Upper lobe of right lung (tissue), 1 donor: ENCODE results near the gene SYT3. TPM values are rescaled to one million over a fixed set of nuclear protein-coding genes. Genes with fewer than 3 reads are reported as not detected.

ENCODE experiments used
- ATAC-seq: fragments of 200-7000 bp; cut with Tn5 transposase; one replicate; pipeline ENCODE4 v1.9.1; 2020; ENCODE audit warnings: mild to moderate bottlenecking, moderate library complexity
- DNase-seq: peaks from one replicate; pipeline ENCODE4 v3.0.0-alpha.2; 2020
- H3K27ac ChIP-seq: fragments of 200-600 bp; one replicate; pipeline ENCODE4 v1.8.0; 2022
- H3K27me3 ChIP-seq: fragments of 200-600 bp; one replicate; pipeline ENCODE4 v1.8.0; 2022; ENCODE audit warnings: mild to moderate bottlenecking
- H3K36me3 ChIP-seq: fragments of 200-600 bp; one replicate; pipeline ENCODE4 v1.8.0; 2022
- H3K4me1 ChIP-seq: fragments of 200-600 bp; one replicate; pipeline ENCODE4 v1.8.0; 2022
- H3K4me3 ChIP-seq: fragments of 200-600 bp; one replicate; pipeline ENCODE4 v1.8.0; 2022; ENCODE audit warnings: mild to moderate bottlenecking
- H3K9me3 ChIP-seq: fragments of 200-600 bp; one replicate; pipeline ENCODE4 v1.8.0; 2022
- intact Hi-C: fragments of 100-400 bp; cut with DNase I; formaldehyde crosslinking; loops from one replicate; pipeline ENCODE4 v1.11.0; 2022
- total RNA-seq: library from RNA; stranded (reverse); fragmentation: NEBNext Ultra II Directional; extraction: Animal tissue kit (Norgen Biotek cat#: 25700); gene quantifications from one replicate; pipeline ENCODE4 v1.2.1, GENCODE V29; 2021
- TF ChIP-seq, protein P1 (sequence below): fragments of 200-600 bp; IDR thresholded peaks from one replicate; pipeline ENCODE4 v1.8.0; 2022; ENCODE audit warnings: antibody characterized with exemption
- donor health status: DM: no; HTN: yes; CAD: no; lungs with severe emphysema.

The SYT3 gene
- total RNA-seq, 1 donor from 2014 or later: 2.5 TPM

GRCh38 chr19:50677636-50678035, 38.0 kb upstream of the SYT3 start:
- H3K4me3 ChIP-seq: no peak overlapping the region
- intact Hi-C loops: no loop called here
- no peaks in the 10 kb centered on the region for H3K9me3 ChIP-seq
- no peak for DNase-seq
- no peak for ATAC-seq
- H3K27me3 ChIP-seq: peaks cover 4% of the 10 kb centered on the region
- no peaks in the 10 kb centered on the region for H3K36me3 ChIP-seq
- no peaks in the 10 kb centered on the region for H3K4me1 ChIP-seq
- TF ChIP-seq, protein P1, sequence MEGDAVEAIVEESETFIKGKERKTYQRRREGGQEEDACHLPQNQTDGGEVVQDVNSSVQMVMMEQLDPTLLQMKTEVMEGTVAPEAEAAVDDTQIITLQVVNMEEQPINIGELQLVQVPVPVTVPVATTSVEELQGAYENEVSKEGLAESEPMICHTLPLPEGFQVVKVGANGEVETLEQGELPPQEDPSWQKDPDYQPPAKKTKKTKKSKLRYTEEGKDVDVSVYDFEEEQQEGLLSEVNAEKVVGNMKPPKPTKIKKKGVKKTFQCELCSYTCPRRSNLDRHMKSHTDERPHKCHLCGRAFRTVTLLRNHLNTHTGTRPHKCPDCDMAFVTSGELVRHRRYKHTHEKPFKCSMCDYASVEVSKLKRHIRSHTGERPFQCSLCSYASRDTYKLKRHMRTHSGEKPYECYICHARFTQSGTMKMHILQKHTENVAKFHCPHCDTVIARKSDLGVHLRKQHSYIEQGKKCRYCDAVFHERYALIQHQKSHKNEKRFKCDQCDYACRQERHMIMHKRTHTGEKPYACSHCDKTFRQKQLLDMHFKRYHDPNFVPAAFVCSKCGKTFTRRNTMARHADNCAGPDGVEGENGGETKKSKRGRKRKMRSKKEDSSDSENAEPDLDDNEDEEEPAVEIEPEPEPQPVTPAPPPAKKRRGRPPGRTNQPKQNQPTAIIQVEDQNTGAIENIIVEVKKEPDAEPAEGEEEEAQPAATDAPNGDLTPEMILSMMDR: no peak
- no peak overlapping the region for H3K27ac ChIP-seq

DNA sequence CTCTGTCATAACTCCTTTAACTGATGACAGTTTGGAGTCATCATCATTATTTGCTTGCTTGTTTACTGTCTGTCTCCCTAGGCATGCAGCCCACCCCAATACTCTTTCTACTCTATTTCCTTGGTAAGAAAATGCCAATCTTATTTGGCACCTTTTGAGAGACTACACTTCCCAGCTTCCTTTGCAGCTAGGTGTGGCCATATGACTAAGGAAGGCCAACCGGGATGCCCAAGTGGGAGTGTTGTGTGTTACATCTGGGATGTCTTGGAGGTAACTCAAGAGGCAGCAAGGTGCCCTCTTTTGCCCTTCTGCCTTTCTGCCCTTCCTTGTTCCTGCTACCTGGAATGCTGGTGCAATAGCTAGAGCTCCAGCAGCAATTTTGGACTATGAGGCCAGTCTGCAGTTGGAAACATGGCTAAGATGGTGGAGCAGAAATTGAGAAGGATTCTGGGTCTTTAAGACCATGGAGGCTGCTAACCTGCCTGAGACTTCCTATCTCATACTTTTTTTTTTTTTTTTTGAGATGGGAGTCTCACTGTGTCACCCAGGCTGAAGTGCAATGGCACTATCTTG, 37.0 kb upstream of the SYT3 start:
- DNase-seq (no peak), ATAC-seq (no peak)
- no peaks in the 10 kb centered on the region for H3K36me3 ChIP-seq
- no peaks in the 10 kb centered on the region for H3K4me1 ChIP-seq
- intact Hi-C loops: no loop called here
- H3K4me3 ChIP-seq: no peak overlapping the region
- H3K9me3 ChIP-seq: no peaks in the 10 kb centered on the region
- TF ChIP-seq, protein P1: no peak
- H3K27me3 ChIP-seq: peaks cover 4% of the 10 kb centered on the region
- H3K27ac ChIP-seq: no peak overlapping the region

GRCh38 chr19:50673118-50673517, 33.4 kb upstream of the SYT3 start:
- no peak for ATAC-seq
- H3K27me3 ChIP-seq: peaks cover 20% of the 10 kb centered on the region
- no peaks in the 10 kb centered on the region for H3K36me3 ChIP-seq

GRCh38 chr19:50670102-50670380, 30.4 kb upstream of the SYT3 start:
- intact Hi-C loops: no loop called here
- Histone ChIP-seq H3K36me3 (no peaks in the 10 kb centered on the region), H3K27ac (no peak overlapping the region), H3K4me1 (no peaks in the 10 kb centered on the region), H3K4me3 (no peak overlapping the region), H3K9me3 (no peaks in the 10 kb centered on the region), H3K27me3 (peaks cover 46% of the 10 kb centered on the region)
- TF ChIP-seq, protein P1: no peak
- DNase-seq (no peak), ATAC-seq (no peak)

More at GRCh38 chr19:50673118-50673517, 33.4 kb upstream of the SYT3 start:
- intact Hi-C loops: no loop called here
- Histone ChIP-seq H3K9me3 (no peaks in the 10 kb centered on the region), H3K4me1 (no peaks in the 10 kb centered on the region), H3K27ac (no peak overlapping the region), H3K4me3 (no peak overlapping the region)
- TF ChIP-seq, protein P1: no peak
- no peak for DNase-seq

GRCh38 chr19:50669302-50670101, 29.8 kb upstream of the SYT3 start:
- Histone ChIP-seq H3K9me3 (no peaks in the 10 kb centered on the region), H3K27ac (no peak overlapping the region), H3K4me1 (no peaks in the 10 kb centered on the region), H3K36me3 (no peaks in the 10 kb centered on the region), H3K4me3 (no peak overlapping the region), H3K27me3 (peaks cover 51% of the 10 kb centered on the region)
- DNase-seq (no peak), ATAC-seq (peak; percentile 57)
- intact Hi-C loops: no loop called here
- TF ChIP-seq, protein P1: peak; percentile 77
